GM18907 (cell line): ENCODE data around the gene ELF5.

Experiments used
- ATAC-seq: cut with Tn5 transposase; IDR thresholded peaks from one replicate; pipeline ENCODE4 v1.9.1; 2021; ENCODE audit warnings: mild to moderate bottlenecking, moderate library complexity; ENCODE audit not compliant: unreplicated experiment

Gene ELF5

GRCh38 chr11:34523053-34523452 lies 9.5 kb upstream of the ELF5 start:
- ATAC-seq = no peak

GRCh38 chr11:34522188-34522587 lies 8.6 kb upstream of the ELF5 start:
- no peak for ATAC-seq

- no peak for ATAC-seq
Measured at GRCh38 chr11:34521265-34521664, 7.7 kb upstream of the ELF5 start.

DNA sequence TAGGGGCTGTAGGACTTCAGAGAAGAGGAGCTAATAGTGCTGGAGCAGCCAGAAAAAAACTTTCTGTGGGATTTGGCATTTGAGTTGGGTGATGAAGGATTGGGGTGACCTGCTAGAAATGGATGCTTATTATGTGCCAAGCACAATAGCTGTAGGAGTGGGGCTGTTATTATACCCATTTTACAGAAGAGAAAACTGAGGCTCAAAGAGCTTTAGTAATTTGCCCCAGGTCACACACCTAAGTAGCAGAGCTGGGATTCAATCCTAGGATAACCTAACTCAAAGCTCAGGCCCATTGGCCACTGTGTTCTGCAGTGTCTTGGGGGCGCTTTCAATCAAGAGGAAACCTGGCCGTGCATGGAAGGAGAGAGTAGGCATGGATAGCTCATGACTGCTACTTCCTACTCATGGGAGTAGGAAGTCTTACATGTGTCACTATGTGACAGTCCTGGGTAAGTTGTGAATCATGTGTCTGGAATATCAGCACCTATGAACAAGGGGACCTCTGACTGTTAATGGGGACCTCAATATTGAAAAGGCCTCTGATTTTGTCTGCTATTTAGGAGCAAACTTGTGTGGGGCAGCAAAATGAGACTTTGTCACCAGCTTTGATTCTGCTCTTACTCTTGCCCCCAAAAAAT lies 6.1 kb upstream of the ELF5 start:
- no peak for ATAC-seq

- no peak for ATAC-seq
Measured at GRCh38 chr11:34516247-34517040, 2.9 kb upstream of the ELF5 start.

DNA sequence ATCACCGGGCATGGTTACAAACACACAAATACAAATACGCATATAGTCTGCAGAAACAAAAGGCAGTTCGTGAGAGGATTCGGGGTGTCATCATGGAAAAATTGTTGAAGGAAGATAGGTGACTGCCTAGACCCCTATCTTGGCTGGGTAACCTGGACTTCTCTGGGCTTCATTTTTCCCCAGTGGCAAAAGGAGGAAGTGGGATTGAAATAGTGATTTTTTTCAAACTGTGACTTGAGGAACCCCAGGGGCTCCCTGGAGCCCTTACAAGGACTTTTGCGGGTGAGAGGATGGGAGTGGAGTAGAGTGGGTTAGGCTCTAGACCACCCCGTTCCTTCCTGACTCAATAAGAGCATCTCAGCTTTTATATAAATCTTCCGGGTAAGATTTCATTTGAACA lies 1.0 kb upstream of the ELF5 start:
- no peak for ATAC-seq

DNA sequence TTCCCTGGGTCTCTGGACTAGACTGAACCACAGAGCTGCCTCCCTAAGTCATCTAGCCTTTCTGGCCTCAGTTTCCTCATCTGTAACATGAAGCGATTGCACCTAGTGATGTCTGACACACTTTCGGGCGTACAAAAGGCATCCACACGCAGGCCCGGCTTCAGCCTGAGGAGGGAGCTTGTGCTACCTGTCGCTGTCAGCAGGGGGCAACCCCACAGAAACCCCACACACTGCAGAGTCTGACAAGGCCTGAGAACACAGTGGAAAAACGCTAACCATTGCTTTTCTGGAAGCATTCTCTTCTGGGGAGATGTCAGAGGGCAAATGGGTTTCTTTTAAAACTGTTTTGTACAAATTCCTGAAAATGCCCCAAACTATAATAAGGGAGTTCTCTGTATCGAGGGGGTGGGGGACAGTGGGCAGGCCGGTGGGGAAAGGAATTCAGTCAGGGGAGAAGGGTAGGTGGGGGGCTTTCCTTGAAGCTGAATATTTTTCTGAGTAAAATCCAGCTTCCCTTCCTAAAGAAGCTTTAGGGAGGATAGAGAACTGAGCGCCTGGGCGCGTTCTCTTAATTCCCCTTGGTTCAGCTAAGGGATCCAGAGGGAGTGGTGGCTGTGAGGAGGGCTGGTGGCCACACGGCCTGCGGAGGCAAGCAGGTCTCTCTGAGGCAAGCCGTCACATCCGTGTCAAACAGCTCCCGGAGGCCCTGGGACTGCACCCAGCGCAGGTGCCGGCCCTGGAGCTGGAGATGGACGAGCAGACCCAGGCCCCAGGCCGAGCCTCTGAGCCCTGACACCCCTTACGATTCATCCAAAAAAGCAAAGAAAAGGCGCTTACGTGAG lies 533 bp downstream of the ELF5 start:
- ATAC-seq = peak; percentile 93

DNA sequence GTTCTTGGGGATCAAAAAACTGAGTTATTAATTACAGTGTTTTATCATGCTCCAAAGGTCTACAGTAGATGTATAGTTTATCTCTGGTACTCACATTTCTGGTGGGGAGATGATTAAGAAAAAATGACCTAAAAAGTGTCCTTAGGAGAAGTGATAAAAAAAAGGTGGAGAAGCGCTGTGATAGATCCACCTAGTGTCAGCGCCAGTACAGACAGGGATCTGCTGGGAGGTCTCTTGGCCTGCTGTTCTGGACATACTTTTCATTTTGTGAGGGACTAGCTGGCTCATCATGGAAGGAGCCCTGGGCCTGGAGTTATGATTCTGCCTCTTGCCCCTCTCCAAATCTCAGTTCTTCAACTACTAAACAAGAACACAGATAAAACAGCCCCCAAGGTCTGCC lies 2.9 kb downstream of the ELF5 start:
- ATAC-seq = no peak

DNA sequence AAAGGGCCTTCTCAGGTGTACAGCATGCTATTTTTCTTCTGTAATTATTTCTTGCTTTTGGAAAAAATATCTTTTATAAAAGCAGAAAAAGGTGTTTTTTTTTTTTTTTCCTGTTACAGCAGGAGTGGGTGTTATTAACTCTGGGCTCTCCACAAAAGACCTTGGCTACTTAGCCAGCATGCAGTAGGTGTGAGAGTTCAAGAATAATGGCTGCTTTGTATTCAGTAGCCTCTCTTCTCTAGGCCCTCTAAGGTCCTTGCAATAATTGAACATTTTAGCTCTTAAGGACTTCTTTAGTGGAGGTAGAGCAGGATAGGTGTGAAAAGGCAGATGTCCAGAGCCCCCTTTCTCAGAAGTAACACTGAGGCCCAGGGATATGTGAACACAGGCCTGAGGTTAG lies 3.4 kb downstream of the ELF5 start:
- ATAC-seq = no peak

DNA sequence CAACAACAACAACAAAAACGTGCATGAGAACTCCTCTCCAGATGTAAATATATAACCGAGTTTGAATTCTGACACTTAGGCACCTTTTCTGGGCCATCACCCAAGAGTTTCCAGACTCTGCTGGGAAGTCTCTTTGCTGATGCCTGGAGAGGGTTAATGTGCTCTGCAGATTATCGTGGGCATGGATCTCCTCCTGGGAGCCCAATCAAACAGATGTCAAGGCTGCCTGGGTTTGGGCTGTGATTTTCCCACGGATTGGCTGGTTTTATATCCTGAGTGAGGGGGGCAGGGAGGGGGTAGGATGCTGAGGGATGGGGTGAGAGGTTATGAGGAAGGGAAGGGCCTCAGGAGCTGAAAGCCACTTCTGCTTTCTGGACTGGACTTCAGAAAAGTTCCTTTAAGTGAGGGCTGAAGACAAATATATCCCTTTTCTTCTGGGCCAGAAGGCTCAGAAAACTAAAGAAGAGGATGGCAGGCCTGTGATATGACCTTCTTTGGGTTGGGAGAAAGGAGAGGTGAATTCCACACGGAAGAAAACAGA lies 4.2 kb downstream of the ELF5 start:
- no peak for ATAC-seq

GRCh38 chr11:34508524-34508923 lies 5.1 kb downstream of the ELF5 start:
- ATAC-seq = no peak

DNA sequence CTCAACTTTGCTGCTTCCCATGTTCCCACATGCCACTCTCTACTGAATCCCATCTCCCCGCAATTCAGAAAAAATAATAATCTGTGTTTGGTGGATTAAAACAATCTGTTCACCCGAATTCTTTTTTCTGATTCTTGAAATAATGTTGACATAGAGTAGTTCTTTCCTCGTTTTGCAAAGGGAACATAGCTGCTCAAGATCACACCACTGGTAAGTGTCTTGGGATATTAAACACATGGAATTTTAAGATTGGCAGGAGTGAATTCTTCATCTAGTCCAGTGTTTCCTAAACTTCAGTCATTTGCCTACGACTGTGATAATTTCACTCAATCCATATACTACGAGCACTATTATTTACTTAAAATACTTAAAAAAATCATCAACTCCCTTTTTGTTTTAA lies 6.0 kb downstream of the ELF5 start:
- no peak for ATAC-seq

GRCh38 chr11:34507156-34507555 lies 6.4 kb downstream of the ELF5 start:
- ATAC-seq = no peak

DNA sequence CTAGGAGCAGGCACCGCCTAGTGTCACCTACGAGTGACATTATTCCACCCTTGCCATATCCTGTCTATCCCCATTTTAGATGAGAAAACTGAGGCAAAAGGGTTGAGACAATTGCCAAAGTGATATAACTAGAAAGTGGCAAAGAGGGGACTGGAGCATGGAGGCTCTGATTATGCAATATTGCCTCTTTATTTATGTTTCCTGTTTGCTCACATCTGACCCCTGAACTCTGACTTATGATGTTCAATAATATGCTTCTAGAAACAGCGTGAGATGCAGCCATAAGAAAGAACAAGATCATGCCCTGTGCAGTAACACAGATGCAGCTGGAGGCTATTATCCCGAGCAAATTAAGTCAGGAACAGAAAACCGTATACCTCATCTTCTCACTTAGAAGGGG lies 7.7 kb downstream of the ELF5 start:
- no peak for ATAC-seq

DNA sequence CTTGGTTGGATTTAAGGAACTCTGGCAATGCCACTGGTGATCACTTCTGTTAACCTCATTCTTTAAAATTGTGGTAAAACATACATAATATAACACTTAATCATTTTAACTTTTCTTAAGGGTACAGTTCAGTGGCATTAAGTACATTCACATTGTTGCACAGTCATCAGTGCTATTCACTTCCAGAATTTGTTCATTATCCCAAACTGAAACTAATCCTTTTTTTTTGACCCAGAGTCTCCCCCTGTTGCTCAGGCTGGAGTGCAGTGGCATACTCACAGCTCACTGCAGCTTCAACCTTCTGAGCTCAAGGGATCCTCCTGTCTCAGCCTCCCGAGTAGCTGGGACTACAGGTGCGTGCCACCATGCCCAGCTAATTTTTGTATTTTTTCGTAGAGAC lies 10.6 kb downstream of the ELF5 start:
- no peak for ATAC-seq

- ATAC-seq = no peak
Measured at GRCh38 chr11:34501949-34502348, 11.6 kb downstream of the ELF5 start.

DNA sequence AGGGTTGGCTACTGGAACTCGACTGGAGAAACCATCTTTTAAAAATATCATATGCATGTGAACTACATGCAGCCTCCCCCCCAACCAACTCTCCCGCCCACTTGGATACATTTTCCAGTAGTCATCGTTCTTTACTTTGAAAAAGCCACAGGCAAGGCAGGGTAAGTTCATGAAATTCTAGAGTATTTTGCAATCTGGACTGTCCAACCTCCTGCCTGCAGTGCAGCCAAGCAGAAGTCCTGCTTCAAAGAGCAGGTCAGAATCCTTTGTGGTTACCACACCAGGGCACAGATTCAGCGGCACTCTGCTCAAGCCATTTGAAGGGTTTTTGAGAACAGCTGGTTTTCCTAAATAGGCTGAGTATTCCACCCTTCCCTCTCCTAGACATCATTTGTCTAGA lies 12.1 kb downstream of the ELF5 start:
- ATAC-seq = no peak

DNA sequence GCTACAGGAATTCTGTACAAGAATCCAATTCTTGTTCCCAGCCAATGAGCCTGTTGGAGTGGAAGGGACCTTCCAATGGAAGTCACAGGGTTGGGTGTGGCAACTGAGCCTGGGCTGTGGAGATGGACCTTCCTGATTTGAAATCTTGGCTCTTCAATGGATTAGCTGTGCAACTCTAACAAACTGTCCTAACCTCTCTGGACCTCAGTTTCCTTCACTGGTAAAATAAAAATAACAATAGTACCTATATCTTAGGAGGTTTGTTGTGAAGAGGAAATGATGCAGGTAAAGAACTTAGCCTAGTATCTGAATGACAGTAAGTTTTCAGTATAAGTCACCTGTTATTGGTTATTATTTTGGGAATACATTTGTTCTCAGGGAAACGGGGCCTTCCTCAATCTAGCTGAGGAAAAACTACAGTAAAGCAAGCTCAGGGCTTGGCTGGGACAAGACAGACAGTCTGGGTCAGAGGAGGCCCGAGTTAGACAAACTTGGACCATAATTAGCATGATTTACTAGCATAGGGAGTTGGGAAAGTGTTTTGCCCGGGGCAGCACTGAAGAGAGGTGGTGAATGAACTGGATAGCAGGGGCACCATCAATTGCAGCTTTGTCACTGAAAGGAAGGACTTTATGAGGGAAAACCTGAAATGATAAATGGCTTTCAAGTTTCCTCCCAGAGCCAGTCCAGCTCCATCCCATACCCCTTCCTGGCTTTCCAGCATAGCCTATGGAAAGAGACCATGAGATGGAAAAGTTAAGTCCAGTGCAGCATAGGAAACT lies 13.7 kb downstream of the ELF5 start:
- no peak for ATAC-seq

DNA sequence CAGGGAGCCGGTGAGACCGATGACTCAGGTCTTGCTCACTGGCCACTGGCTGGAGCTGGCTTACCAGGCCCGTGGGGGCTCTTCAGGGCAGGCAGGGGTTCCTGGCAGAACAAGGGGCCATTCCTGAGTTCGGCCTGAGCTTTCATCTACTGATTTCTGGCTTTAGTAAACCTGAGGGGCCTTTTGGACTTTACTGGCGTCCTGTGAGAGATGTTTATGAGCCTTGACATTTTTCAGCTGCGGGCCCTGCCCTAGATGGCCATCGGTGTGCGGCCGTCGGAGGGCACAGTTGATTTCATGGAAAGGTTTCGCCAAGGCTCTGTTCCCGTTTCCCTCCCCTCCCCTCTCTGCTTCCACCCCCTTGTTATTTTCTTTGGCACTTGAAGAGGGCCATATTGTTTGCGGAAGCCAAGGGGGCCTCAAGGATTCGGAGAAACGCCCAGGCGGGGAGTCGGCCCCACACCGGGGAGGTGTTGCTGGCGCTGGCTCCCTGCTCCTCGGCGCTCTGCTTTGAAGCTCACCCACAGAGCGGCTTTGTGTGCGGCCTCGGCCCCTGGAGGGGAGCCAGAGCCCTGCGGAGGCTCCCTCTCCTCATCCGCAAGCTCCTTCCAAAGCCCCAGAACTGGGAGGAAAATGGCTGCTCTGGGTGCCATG lies 17.7 kb downstream of the ELF5 start:
- no peak for ATAC-seq

GRCh38 chr11:34495239-34495723 lies 18.3 kb downstream of the ELF5 start:
- no peak for ATAC-seq
